K562 (cell line): Measurements from ENCODE around the gene EPB41L2. TPM values are rescaled to one million over a fixed set of nuclear protein-coding genes. Genes with fewer than 3 reads are reported as not detected.

Experiments used
- CBFA2T2 ChIP-seq: fragments of 450-650 bp; conservative IDR thresholded peaks from 2 replicates; pipeline ENCODE4 v1.6.1; 2017; ENCODE audit warnings: mild to moderate bottlenecking
- CREB1 ChIP-seq, 2 experiments: sonication (generic) in 1 of 2; formaldehyde crosslinking in 1 of 2; IDR thresholded peaks; 2 replicates each; pipeline versions ENCODE4 v1.6.1 to v1.8.0; 2012 to 2022; ENCODE audit warnings: inconsistent platforms in 1 of 2, mild to moderate bottlenecking in 1 of 2, missing genetic modification reagents in 1 of 2, moderate library complexity in 1 of 2
- DNMT1 ChIP-seq: fragments of 450-650 bp; IDR thresholded peaks from 2 replicates; pipeline ENCODE4 v1.6.1; 2016; ENCODE audit warnings: antibody characterized with exemption, mild to moderate bottlenecking
- ELF4 ChIP-seq: fragments of 450-650 bp; formaldehyde crosslinking; IDR thresholded peaks from 2 replicates; pipeline ENCODE4 v1.4.0; 2022; ENCODE audit warnings: missing genetic modification characterization
- FOXM1 ChIP-seq, 2 experiments: fragments of 450-650 bp in 1 of 2; sonication (generic) in 1 of 2; formaldehyde crosslinking in 1 of 2; IDR thresholded peaks; 2 replicates each; pipeline versions ENCODE4 v1.6.1 to v1.9.0; 2017 to 2022; ENCODE audit warnings: low read depth in 2 of 2, mild to moderate bottlenecking in 2 of 2, missing genetic modification reagents in 1 of 2, moderate library complexity in 1 of 2
- GTF2F1 ChIP-seq: IDR thresholded peaks from 2 replicates; pipeline ENCODE4 v1.6.1; 2011; ENCODE audit warnings: low read depth, low read length, improper control_type of control experiment
- KLF1 ChIP-seq: fragments of 450-650 bp; IDR thresholded peaks from 2 replicates; pipeline ENCODE4 v1.6.1; 2016; ENCODE audit warnings: missing genetic modification characterization, missing compliant biosample characterization
- MAZ ChIP-seq, 2 experiments: fragments of 450-650 bp in 1 of 2; sonication (generic) in 1 of 2; formaldehyde crosslinking; IDR thresholded peaks in 1 of 2; conservative IDR thresholded peaks in 1 of 2; 2 replicates each; pipeline versions ENCODE4 v1.4.0 to v1.5.0; 2020; ENCODE audit warnings: mild to moderate bottlenecking in 1 of 2, missing genetic modification reagents in 1 of 2
- NCOA1 ChIP-seq: fragments of 450-650 bp; IDR thresholded peaks from 2 replicates; pipeline ENCODE4 v1.6.1; 2016; ENCODE audit warnings: low read depth
- NR2F6 ChIP-seq: fragments of 450-650 bp; formaldehyde crosslinking; IDR thresholded peaks from 2 replicates; pipeline ENCODE4 v1.4.0; 2020; ENCODE audit warnings: mild to moderate bottlenecking
- POLR2AphosphoS2 ChIP-seq: IDR thresholded peaks from 2 replicates; pipeline ENCODE4 v1.6.1; 2012; ENCODE audit warnings: low read length, improper control_type of control experiment
- PPARD ChIP-seq: fragments of 250-450 bp; sonication (Bioruptor Pico); IDR thresholded peaks from 2 replicates; pipeline ENCODE4 v1.8.0; 2022; ENCODE audit warnings: inconsistent platforms, mild to moderate bottlenecking, moderate library complexity
- SMAD4 ChIP-seq: fragments of 250-450 bp; sonication (Bioruptor Pico); conservative IDR thresholded peaks from 2 replicates; pipeline ENCODE4 v1.8.0; 2021; ENCODE audit warnings: inconsistent platforms, mild to moderate bottlenecking, moderate library complexity
- SMARCA4 ChIP-seq: fragments of 450-650 bp; IDR thresholded peaks from 2 replicates; pipeline ENCODE4 v1.6.1; 2016
- SOX6 ChIP-seq: fragments of 450-650 bp; IDR thresholded peaks from 2 replicates; pipeline ENCODE4 v1.6.1; 2014; ENCODE audit warnings: mild to moderate bottlenecking
- SRSF1 ChIP-seq: fragments of 200-400 bp; formaldehyde crosslinking; IDR thresholded peaks from 2 replicates; pipeline ENCODE4 v1.6.1; 2017; ENCODE audit warnings: mild to moderate bottlenecking, low read depth, low read length, moderate library complexity
- TCF3 ChIP-seq: sonication (generic); formaldehyde crosslinking; IDR thresholded peaks from 2 replicates; pipeline ENCODE4 v1.4.0; 2020; ENCODE audit warnings: mild to moderate bottlenecking, missing genetic modification reagents
- TFAM ChIP-seq: fragments of 250-450 bp; sonication (Bioruptor Pico); conservative IDR thresholded peaks from 2 replicates; pipeline ENCODE4 v1.5.0; 2021; ENCODE audit warnings: mild to moderate bottlenecking, moderate library complexity
- ZFX ChIP-seq: sonication (generic); formaldehyde crosslinking; IDR thresholded peaks from 2 replicates; pipeline ENCODE4 v1.8.0; 2022; ENCODE audit warnings: mild to moderate bottlenecking, missing genetic modification reagents, moderate library complexity
- ZKSCAN1 ChIP-seq: fragments of 150-350 bp; IDR thresholded peaks from 2 replicates; pipeline ENCODE4 v1.6.1; 2016; ENCODE audit warnings: low read depth, low read length
- ZNF436 ChIP-seq: fragments of 250-450, 450-650 bp; sonication (Bioruptor Pico); formaldehyde crosslinking; IDR thresholded peaks from 2 replicates; pipeline ENCODE4 v1.7.0; 2020; ENCODE audit warnings: mild to moderate bottlenecking
- ZNF785 ChIP-seq: fragments of 250-450 bp; sonication (Bioruptor Pico); IDR thresholded peaks from 2 replicates; pipeline ENCODE4 v1.4.0; 2020; ENCODE audit warnings: mild to moderate bottlenecking
- polyA plus RNA-seq, 8 experiments: library from polyadenylated mRNA; depleted of rRNA in 4 of 8; stranded (reverse) in 5 of 8; unstranded in 3 of 8; fragments of >200 nt; fragmentation: Nextera tagmentation in 2 of 8; fragmentation: Illumina TruSeq in 1 of 8; extraction: Ambion mirVana in 2 of 8; extraction: Trizol in 1 of 8; gene quantifications; 2 replicates each; pipeline versions ENCODE4 v1.2.1 to v1.2.3, GENCODE V29; 2011 to 2014; ENCODE audit warnings: inconsistent platforms in 1 of 8, missing spikeins in 1 of 8
- total RNA-seq, 7 experiments: library from RNA; depleted of rRNA in 6 of 7; stranded (reverse); fragments of >200 nt in 6 of 7; fragmentation: Illumina TruSeq in 2 of 7; extraction: Trizol in 2 of 7; gene quantifications; 2 replicates each; pipeline versions ENCODE4 v1.2.1 to v1.2.3, GENCODE V29; 2011 to 2021; ENCODE audit warnings: low replicate concordance in 1 of 7
- TF ChIP-seq, protein P1 (sequence below): fragments of 450-650 bp; IDR thresholded peaks from 2 replicates; pipeline ENCODE4 v1.6.1; 2016; ENCODE audit warnings: antibody characterized with exemption
- TF ChIP-seq, protein P2 (sequence below): fragments of 450-650 bp; IDR thresholded peaks from 2 replicates; pipeline ENCODE4 v1.6.1; 2014; ENCODE audit warnings: low read depth, mild to moderate bottlenecking, moderate library complexity, borderline replicate concordance
- TF ChIP-seq, protein P3 (sequence below): fragments of 250-450 bp; sonication (Bioruptor Pico); IDR thresholded peaks from 2 replicates; pipeline ENCODE4 v1.8.0; 2021; ENCODE audit warnings: mild to moderate bottlenecking, moderate library complexity
- TF ChIP-seq, protein P4 (sequence below), 2 experiments: fragments of 450-650 bp; IDR thresholded peaks; 2 replicates each; pipeline ENCODE4 v1.6.1; 2016

EPB41L2 gene
- total and polyA plus RNA-seq, 9 of the 15 experiments (the other 6 are each of a cell fraction or from before 2014, with no cell fraction given): 5.1 to 53.6 (median 25.0) TPM

DNA sequence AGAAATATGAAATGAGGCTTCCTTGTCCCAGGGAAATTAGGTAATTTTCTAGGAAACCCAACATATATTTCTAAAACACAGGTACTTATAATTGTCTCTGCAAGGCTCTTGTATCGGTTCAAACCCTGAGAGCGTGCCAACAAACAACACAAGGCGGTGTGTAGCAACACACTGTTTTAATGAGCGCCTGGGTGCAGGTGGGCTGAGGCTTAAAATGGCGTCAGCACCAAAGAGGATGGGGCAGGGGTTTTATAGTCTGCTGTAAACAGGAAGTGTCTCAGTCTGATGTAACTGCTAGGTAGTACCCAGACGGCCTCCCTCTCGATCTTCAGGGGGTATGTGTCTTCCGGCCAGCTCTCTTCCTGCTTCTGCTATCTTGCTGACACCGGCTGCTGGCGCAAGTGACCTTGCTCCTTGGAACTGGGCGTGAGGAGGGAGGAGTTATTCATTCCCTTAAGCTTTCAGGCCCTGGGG lies 69.7 kb downstream of the EPB41L2 start (continued):
- TF ChIP-seq, protein P1, sequence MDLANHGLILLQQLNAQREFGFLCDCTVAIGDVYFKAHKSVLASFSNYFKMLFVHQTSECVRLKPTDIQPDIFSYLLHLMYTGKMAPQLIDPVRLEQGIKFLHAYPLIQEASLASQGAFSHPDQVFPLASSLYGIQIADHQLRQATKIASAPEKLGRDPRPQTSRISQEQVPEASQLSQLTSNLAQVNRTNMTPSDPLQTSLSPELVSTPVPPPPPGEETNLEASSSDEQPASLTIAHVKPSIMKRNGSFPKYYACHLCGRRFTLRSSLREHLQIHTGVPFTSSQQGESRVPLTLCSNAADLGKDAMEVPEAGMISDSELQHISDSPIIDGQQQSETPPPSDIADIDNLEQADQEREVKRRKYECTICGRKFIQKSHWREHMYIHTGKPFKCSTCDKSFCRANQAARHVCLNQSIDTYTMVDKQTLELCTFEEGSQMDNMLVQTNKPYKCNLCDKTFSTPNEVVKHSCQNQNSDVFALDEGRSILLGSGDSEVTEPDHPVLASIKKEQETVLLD: no peak
- TF ChIP-seq TCF3 (CRISPR knock-in tag) (peak; percentile 59), SMARCA4 (peak; percentile 49; the same call in 1 of the 2 replicates), KLF1 (tag) (no peak), PPARD (no peak), ZNF436 (CRISPR knock-in tag) (no peak), SRSF1 (no peak), SOX6 (peak; percentile 46), POLR2AphosphoS2 (no peak), DNMT1 (no peak), ZFX (CRISPR knock-in tag) (no peak), NR2F6 (CRISPR knock-in tag) (no peak), ZKSCAN1 (no peak), MAZ (CRISPR knock-in tag; conservative IDR thresholded peaks at IDR 0.05 in 1 of 2, IDR thresholded peaks at IDR 0.05 in 1 of 2) (peak; percentile 63 to 82), GTF2F1 (no peak), SMAD4 (CRISPR knock-in tag) (peak; percentile 93), TFAM (no peak), NCOA1 (peak; percentile 66; the same call in 1 of the 2 replicates), ELF4 (CRISPR knock-in tag) (0 out of 2 replicates have a peak, but pooled peaks have one; percentile 16), ZNF785 (CRISPR knock-in tag) (no peak), CBFA2T2 (peak; percentile 42), FOXM1 (IDR thresholded peaks at IDR 0.05; ENCODE audit: low read depth) (no peak), FOXM1 (CRISPR knock-in tag; IDR thresholded peaks at IDR 0.05; ENCODE audit: low read depth) (no peak), CREB1 (IDR thresholded peaks at IDR 0.05) (peak; percentile 36; the same call in 1 of the 2 replicates), CREB1 (CRISPR knock-in tag; IDR thresholded peaks at IDR 0.05) (no peak)
- TF ChIP-seq, protein P2, sequence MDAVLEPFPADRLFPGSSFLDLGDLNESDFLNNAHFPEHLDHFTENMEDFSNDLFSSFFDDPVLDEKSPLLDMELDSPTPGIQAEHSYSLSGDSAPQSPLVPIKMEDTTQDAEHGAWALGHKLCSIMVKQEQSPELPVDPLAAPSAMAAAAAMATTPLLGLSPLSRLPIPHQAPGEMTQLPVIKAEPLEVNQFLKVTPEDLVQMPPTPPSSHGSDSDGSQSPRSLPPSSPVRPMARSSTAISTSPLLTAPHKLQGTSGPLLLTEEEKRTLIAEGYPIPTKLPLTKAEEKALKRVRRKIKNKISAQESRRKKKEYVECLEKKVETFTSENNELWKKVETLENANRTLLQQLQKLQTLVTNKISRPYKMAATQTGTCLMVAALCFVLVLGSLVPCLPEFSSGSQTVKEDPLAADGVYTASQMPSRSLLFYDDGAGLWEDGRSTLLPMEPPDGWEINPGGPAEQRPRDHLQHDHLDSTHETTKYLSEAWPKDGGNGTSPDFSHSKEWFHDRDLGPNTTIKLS: no peak
- TF ChIP-seq, protein P3, sequence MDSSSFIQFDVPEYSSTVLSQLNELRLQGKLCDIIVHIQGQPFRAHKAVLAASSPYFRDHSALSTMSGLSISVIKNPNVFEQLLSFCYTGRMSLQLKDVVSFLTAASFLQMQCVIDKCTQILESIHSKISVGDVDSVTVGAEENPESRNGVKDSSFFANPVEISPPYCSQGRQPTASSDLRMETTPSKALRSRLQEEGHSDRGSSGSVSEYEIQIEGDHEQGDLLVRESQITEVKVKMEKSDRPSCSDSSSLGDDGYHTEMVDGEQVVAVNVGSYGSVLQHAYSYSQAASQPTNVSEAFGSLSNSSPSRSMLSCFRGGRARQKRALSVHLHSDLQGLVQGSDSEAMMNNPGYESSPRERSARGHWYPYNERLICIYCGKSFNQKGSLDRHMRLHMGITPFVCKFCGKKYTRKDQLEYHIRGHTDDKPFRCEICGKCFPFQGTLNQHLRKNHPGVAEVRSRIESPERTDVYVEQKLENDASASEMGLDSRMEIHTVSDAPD: no peak
- TF ChIP-seq, protein P4, sequence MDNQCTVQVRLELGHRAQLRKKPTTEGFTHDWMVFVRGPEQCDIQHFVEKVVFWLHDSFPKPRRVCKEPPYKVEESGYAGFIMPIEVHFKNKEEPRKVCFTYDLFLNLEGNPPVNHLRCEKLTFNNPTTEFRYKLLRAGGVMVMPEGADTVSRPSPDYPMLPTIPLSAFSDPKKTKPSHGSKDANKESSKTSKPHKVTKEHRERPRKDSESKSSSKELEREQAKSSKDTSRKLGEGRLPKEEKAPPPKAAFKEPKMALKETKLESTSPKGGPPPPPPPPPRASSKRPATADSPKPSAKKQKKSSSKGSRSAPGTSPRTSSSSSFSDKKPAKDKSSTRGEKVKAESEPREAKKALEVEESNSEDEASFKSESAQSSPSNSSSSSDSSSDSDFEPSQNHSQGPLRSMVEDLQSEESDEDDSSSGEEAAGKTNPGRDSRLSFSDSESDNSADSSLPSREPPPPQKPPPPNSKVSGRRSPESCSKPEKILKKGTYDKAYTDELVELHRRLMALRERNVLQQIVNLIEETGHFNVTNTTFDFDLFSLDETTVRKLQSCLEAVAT (IDR thresholded peaks at IDR 0.05): no peak
